Measurements from ENCODE around the gene NAALADL1. TPM values are rescaled to one million over a fixed set of nuclear protein-coding genes. Genes with fewer than 3 reads are reported as not detected.
"Not testable (repeated sequence)": the region's sequence is repeated elsewhere in the genome, so short reads cannot be mapped to it uniquely, and the experiment has no call there.

NAALADL1 gene
- polyA plus RNA-seq, 10 donors, result 6.3 to 10.0 (median 7.6) TPM

DNA sequence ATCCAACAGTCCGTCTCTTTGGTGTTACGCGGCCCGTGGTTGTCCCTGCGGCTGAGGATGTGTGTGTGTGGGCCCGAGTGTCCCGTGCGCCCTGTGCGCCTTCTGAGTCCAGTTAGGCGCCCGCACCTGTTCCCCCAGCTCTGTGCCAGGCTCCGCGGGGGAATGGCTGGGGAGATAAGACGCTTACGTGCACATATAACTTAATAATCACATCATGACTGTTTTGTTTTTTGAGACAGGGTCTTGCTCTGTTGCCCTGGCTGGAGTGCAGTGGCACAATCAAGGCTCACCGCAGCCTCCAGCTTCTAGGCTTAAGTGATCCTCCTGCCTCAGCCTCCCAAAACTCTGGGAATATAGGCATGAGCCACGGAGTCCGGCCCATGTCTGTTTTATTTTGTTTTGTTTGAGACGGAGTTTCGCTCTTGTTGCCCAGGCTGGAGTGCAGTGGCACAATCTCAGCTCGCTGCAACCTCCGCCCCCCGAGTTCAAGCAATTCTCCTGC lies 43.6 kb downstream of the NAALADL1 start:
- no peak for DNase-seq

GRCh38 chr11:65013888-65014725 lies 44.2 kb downstream of the NAALADL1 start, which contains the start of gene ARL2:
Gene ARL2, plus strand, starts transcription at chr11:65014160. Its CDS starts 48 bp downstream, at chr11:65014208.
- peak; percentile 93 to 98 (median 95) for DNase-seq

DNA sequence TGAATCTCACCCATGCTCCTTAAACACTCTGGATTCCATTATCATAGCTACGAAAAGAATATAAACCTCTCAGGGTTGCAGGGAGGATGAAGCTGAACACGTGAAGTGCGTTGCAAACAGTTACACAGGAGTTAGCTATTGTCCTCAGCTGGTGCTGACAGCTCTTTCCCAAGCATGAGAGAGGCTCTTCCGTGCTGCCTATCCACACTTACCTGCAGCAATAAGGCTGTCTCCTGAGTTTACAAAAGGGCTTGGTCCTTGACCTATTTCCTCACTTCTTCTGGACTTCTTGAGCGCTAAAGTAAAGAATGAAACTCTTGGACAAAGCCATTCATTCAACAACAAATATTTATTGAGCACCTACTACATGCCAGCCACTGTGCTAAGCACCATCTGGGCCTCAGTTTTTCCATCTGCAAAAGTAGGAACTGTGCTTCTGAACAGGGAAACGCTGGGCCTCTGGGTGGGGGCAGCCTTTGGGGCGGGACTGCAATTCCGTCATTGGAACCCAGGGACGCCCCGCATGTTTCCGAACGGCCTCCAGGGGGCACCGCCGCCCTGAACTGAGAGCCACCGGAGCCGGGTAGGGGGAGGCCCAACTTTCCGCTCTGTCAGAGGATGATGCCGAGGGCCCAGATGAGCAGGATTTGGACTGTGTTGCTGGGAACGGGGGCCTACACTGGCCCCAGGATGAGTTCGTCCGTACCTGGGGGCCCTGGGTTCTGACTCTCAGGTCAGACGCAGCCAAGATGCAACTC lies 45.0 kb downstream of the NAALADL1 start:
- DNase-seq, result peak; percentile 86 to 96 (median 93)

DNA sequence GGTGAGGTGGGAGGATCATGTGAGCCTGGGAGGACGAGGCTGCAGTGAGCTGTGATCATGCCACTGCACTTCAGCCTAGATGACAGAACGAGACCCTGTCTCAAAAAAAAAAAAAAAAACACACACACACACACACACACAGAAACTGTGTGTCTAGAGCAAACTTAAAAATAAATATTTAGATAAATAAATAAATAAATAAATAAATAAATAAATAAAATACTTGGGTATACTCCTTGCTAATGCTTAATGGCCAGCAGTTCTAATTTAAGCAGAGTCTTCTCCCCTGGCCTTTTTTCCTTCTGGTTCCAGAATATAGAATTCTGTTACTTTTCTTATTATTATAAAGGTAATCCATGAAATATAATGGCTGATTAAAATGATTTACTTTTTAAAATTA lies 49.5 kb downstream of the NAALADL1 start:
- no peak for DNase-seq

DNA sequence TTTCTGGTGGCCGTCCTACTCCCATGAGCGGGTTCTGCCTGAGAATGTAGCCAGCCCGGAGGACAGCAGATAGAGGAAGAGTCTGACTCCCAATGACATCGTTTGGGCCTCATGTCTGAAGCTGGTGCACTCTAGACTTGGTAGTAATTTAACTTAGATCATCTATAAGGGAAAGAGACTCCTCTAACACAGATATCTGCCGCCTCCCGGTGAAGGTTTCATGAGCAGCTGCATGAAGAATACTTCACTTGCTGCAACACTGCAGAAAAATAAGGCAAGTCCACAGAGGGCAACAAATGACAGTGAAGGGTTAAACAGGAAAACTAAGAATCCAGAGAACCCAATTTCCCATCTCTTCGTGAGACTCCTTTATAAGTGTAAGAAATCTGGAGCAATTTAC lies 50.3 kb downstream of the NAALADL1 start:
- no peak for DNase-seq

DNA sequence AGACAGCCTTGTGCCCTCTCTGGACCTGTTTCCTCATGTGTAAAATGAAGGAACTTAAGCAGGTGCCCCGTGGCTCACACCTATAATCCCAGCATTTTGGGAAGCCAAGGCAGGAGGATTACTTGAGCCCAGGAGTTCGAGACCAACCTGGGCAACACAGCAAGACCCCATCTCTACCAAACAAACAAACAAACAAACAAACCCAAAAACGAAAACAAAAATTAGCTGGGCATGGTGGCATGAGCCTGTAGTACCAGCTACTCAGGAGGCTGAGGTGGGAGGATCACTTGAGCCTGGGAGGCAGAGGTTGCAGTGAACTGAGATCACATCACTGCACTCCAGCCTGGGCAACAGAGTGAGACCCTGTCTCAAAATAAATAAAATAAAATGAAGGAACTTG lies 54.4 kb downstream of the NAALADL1 start:
- not testable (repeated sequence) for DNase-seq

- no peak for DNase-seq
These were observed 55.1 kb downstream of the NAALADL1 start for GRCh38 chr11:65003282-65003681.

DNA sequence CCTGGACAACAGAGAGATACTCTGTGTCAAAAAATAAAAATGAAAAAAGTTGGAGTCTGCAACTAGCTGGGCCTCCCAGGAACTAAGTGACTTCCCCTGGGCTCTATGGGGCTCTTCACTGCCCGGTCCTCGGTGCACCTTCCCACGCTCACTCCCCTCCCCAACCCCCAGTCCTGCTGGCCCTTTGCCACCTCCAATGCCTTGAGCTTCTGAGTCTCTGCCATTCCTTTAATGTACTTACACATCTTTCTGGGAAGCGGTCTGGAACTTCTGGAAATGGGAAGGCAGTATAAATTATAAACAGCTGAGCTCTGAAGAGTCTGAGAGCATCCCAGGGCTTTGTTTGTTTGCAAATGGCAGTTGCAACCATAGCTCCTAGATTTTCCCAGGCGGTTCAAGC lies 55.6 kb downstream of the NAALADL1 start:
- DNase-seq, result peak in 2 of 3 donors; percentile 40 to 53

DNA sequence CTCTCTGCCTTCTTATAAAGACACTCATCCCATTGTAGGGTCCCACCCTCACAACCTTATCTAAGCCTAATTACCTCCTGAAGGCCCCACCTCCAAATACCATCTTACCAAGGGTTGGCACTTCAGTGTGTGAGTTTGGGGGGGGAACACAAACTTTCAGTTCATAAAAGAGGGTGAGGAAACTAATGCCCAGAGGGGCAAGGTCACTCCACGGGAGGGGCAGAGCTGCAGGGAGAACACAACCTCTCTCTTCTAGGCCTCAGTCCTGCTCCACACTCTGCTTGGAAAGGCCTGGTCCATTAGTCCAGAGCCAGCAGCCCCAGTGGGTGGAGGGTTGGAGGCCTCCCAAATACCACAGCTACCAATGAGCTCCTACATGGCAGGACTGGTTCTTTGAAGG lies 58.9 kb downstream of the NAALADL1 start:
- no peak for DNase-seq

DNA sequence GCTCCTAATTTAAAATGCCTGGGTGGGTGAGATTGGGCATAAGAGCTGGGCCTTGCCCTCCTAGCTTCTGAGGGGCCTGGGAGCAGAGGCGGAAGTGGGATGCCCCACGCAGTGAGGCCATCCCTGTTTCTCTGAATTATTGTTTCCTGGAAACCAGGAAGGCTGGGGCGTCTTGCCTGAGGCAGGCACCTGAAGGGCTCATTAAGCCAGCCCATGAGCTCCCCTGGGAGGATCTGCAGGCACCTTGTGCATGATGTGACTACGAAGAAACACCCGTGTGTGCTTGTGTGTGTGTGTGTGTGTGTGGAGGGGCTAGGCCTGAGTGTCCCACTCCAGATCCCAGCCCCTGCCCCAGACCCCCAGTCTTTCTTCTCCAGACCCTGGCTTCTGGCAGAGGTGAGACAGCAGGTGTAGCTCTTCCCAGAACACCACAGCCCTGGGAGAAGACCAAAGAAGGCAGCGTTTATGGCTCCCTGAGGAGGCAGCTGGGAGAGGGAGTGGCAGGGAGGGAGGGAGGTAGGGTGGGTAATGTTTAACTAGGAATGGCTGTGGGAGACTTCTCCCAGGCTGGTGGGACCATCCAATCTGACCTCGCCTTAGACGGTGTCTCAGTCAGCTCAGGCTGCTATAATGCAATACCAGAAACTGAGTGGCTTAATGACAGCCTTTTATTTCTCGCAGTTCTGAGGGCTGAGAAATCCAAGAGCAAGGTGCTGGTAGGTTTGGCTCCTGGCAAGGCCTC lies 59.5 kb downstream of the NAALADL1 start:
- no peak for DNase-seq

- no peak for DNase-seq
These were observed 60.2 kb downstream of the NAALADL1 start for GRCh38 chr11:64998141-64998540.

- peak; percentile 30 to 62 (median 53) for DNase-seq
These were observed 61.5 kb downstream of the NAALADL1 start, which contains the start of gene BATF2 for GRCh38 chr11:64996710-64997380. Gene BATF2, minus strand, starts transcription at chr11:64996971. Its CDS starts 57 bp downstream, at chr11:64996914.

DNA sequence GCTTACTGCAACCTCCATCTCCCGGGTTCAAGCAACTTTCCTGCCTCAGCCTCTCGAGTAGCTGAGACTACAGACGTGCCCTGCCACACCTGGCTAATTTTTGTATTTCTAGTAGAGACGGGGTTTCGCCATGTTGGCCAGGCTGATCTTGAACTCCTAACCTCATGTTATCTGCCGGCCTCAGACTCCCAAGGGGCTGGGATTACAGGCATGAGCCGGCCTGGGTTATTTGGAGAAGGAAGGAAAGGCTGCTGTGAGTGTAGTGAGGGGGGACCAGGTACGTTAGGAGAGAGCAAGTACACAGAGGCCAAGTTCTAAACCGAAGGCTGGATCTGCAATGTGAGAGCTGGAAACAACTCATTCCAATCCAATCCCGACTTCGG lies 62.0 kb downstream of the NAALADL1 start:
- DNase-seq, result no peak

Other genes with a start within 250 kb of the NAALADL1 start
- 10 to 100 TPM; 15.3 to 26.0 (median 20.3) TPM for gene MEN1, start 248.0 kb downstream of the NAALADL1 start, polyA plus RNA-seq (ENCODE audit: insufficient read length in 10 of 10)
- gene CDC42BPG, start 213.9 kb downstream of the NAALADL1 start, polyA plus RNA-seq (ENCODE audit: insufficient read length in 10 of 10), result 1 to 10 TPM in 2 of 10 donors, under 1 TPM in 8; 0.48 to 2.8 (median 0.72) TPM
- 100 to 1,000 TPM in 3 of 10 donors, 10 to 100 TPM in 7; 64.4 to 115 (median 92.9) TPM for gene EHD1, start 179.9 kb downstream of the NAALADL1 start, polyA plus RNA-seq (ENCODE audit: insufficient read length in 10 of 10)
- 10 to 100 TPM in 7 of 10 donors, 1 to 10 TPM in 3; 8.1 to 13.5 (median 11.1) TPM for gene ATG2A, start 141.3 kb downstream of the NAALADL1 start, polyA plus RNA-seq (ENCODE audit: insufficient read length in 10 of 10)
- gene PPP2R5B, start 133.9 kb downstream of the NAALADL1 start, polyA plus RNA-seq (ENCODE audit: insufficient read length in 10 of 10), result 10 to 100 TPM in 8 of 10 donors, 1 to 10 TPM in 2; 10.0 to 13.0 (median 11.3) TPM
- under 1 TPM in 2 of 10 donors, not detected in 8; 0.27 to 0.45 TPM for gene GPHA2, start 122.7 kb downstream of the NAALADL1 start, polyA plus RNA-seq (ENCODE audit: insufficient read length in 10 of 10)
- under 1 TPM in 1 of 10 donors, not detected in 9; 0.20 TPM for gene MAJIN, start 86.4 kb downstream of the NAALADL1 start, polyA plus RNA-seq (ENCODE audit: insufficient read length in 10 of 10)
- 1 to 10 TPM in 6 of 10 donors, under 1 TPM in 4; 0.79 to 1.6 (median 1.1) TPM for gene BATF2, start 61.6 kb downstream of the NAALADL1 start, polyA plus RNA-seq (ENCODE audit: insufficient read length in 10 of 10)
- 10 to 100 TPM; 60.2 to 90.7 (median 76.5) TPM for gene ARL2, start 44.4 kb downstream of the NAALADL1 start, polyA plus RNA-seq (ENCODE audit: insufficient read length in 10 of 10)
- gene SNX15, start 31.1 kb downstream of the NAALADL1 start, polyA plus RNA-seq (ENCODE audit: insufficient read length in 10 of 10), result 10 to 100 TPM; 17.5 to 25.7 (median 22.5) TPM
- gene SAC3D1, start 17.3 kb downstream of the NAALADL1 start, polyA plus RNA-seq (ENCODE audit: insufficient read length in 10 of 10), result 10 to 100 TPM in 8 of 10 donors, 1 to 10 TPM in 2; 9.6 to 14.9 (median 12.1) TPM
- 10 to 100 TPM in 7 of 10 donors, 1 to 10 TPM in 3; 8.2 to 19.0 (median 10.9) TPM for gene CDCA5, start 25.5 kb upstream of the NAALADL1 start, polyA plus RNA-seq (ENCODE audit: insufficient read length in 10 of 10)
- 10 to 100 TPM; 16.9 to 27.3 (median 20.1) TPM for gene ZFPL1, start 25.7 kb upstream of the NAALADL1 start, polyA plus RNA-seq (ENCODE audit: insufficient read length in 10 of 10)
- 100 to 1,000 TPM in 7 of 10 donors, 10 to 100 TPM in 3; 75.4 to 150 (median 107) TPM for gene VPS51, start 37.7 kb upstream of the NAALADL1 start, polyA plus RNA-seq (ENCODE audit: insufficient read length in 10 of 10)
- 10 to 100 TPM in 5 of 10 donors, 1 to 10 TPM in 5; 6.4 to 12.8 (median 10.2) TPM for gene TM7SF2, start 53.3 kb upstream of the NAALADL1 start, polyA plus RNA-seq (ENCODE audit: insufficient read length in 10 of 10)
- 1 to 10 TPM; 3.6 to 5.8 (median 4.4) TPM for gene ZNHIT2, start 59.1 kb upstream of the NAALADL1 start, polyA plus RNA-seq (ENCODE audit: insufficient read length in 10 of 10)
- 1,000 to 10,000 TPM in 4 of 10 donors, 100 to 1,000 TPM in 6; 706 to 1,181 (median 912) TPM for gene FAU, start 63.6 kb upstream of the NAALADL1 start, polyA plus RNA-seq (ENCODE audit: insufficient read length in 10 of 10)
- gene MRPL49, start 63.8 kb upstream of the NAALADL1 start, polyA plus RNA-seq (ENCODE audit: insufficient read length in 10 of 10), result 10 to 100 TPM; 17.5 to 26.5 (median 23.4) TPM
- gene SYVN1, start 76.0 kb upstream of the NAALADL1 start, polyA plus RNA-seq (ENCODE audit: insufficient read length in 10 of 10), result 10 to 100 TPM; 37.4 to 45.1 (median 38.9) TPM
- under 1 TPM in 2 of 10 donors, not detected in 8; 0.17 to 0.20 TPM for gene SPDYC, start 111.7 kb upstream of the NAALADL1 start, polyA plus RNA-seq (ENCODE audit: insufficient read length in 10 of 10)
- gene CAPN1, start 123.4 kb upstream of the NAALADL1 start, polyA plus RNA-seq (ENCODE audit: insufficient read length in 10 of 10), result 10 to 100 TPM; 65.5 to 83.6 (median 74.5) TPM
- gene POLA2, start 203.4 kb upstream of the NAALADL1 start, polyA plus RNA-seq (ENCODE audit: insufficient read length in 10 of 10), result 10 to 100 TPM; 28.6 to 45.5 (median 34.7) TPM

All from muscle of back (tissue), 11 donors.